ENCODE measurements around the gene WDR59.

WDR59 gene

GRCh38 chr16:74825941-74826340 is 159.0 kb downstream of the WDR59 start:
- H3K9ac ChIP-seq (ENCODE audit: insufficient read length) = no peak overlapping the region
- H3K4me3 ChIP-seq = no peak overlapping the region
- H3K36me3 ChIP-seq (ENCODE audit: insufficient read depth, low read length) = no peaks in the 10 kb centered on the region
- H3K9me3 ChIP-seq (ENCODE audit: low read depth, low read length) = no peaks in the 10 kb centered on the region
- TF ChIP-seq FOXP2 (optimal IDR thresholded peaks at IDR 0.05; ENCODE audit: control extremely low read depth, extremely low read length, insufficient read depth) (no peak), POLR2AphosphoS5 (IDR thresholded peaks at IDR 0.05; ENCODE audit: borderline replicate concordance, low read depth, low read length) (no peak), EZH2 (IDR thresholded peaks at IDR 0.05) (no peak)
- DNase-seq (ENCODE audit: low read depth, low spot score) = no peak
- peak overlapping the region; percentile 19; the same call in 1 of the 2 replicates for H3K27ac ChIP-seq

- no peak for TF ChIP-seq FOXP2 (optimal IDR thresholded peaks at IDR 0.05; ENCODE audit: control extremely low read depth, extremely low read length, insufficient read depth)
- no peak for TF ChIP-seq EZH2 (IDR thresholded peaks at IDR 0.05)
- TF ChIP-seq POLR2AphosphoS5 (IDR thresholded peaks at IDR 0.05; ENCODE audit: borderline replicate concordance, low read depth, low read length) = no peak
- H3K36me3 ChIP-seq (ENCODE audit: insufficient read depth, low read length) = no peaks in the 10 kb centered on the region
- no peak for DNase-seq (ENCODE audit: low read depth, low spot score)
- no peak overlapping the region for H3K9ac ChIP-seq (ENCODE audit: insufficient read length)
- H3K27ac ChIP-seq = no peak overlapping the region
- no peak overlapping the region for H3K4me3 ChIP-seq
- H3K9me3 ChIP-seq (ENCODE audit: low read depth, low read length) = no peaks in the 10 kb centered on the region
Observed at GRCh38 chr16:74825016-74825415, 159.9 kb downstream of the WDR59 start.

Data from SK-N-MC (cell line).